ENCODE results near the gene NPAS3. TPM values are rescaled to one million over a fixed set of nuclear protein-coding genes. Genes with fewer than 3 reads are reported as not detected.
A peak's percentile ranks its signal among the peaks of the same experiment; 100 is the strongest.

NPAS3 gene
- total and polyA plus RNA-seq, 2 donors (not counting 1 experiment from before 2014, with no cell fraction given) = 0.10 to 0.50 TPM

- no peak overlapping the region for H3K4me3 ChIP-seq (replicated peaks in 1 of 4; ENCODE audit: control extremely low read depth in 1 of 4, insufficient read depth in 1 of 4, low read depth in 3 of 4, low read length in 4 of 4)
- H3K4me1 ChIP-seq (ENCODE audit: control insufficient read depth, extremely low read depth, insufficient read depth, low read length) = no peaks in the 10 kb centered on the region
- H4K20me1 ChIP-seq (ENCODE audit: control insufficient read depth, extremely low read depth, insufficient read depth, low read length) = no peaks in the 10 kb centered on the region
- peak in 1 of 2 donors; percentile 67 for DNase-seq (ENCODE audit: low read depth in 2 of 2)
- H2AFZ ChIP-seq (ENCODE audit: low read length) = no peak overlapping the region
- no peaks in the 10 kb centered on the region for H3K9me3 ChIP-seq (ENCODE audit: control insufficient read depth, insufficient read depth, low read depth, low read length)
- no peak for TF ChIP-seq CTCF (conservative IDR thresholded peaks at IDR 0.05 in 1 of 2, IDR thresholded peaks at IDR 0.05 in 1 of 2; ENCODE audit: low read depth in 1 of 2, low read length in 2 of 2)
- TF ChIP-seq EZH2 (IDR thresholded peaks at IDR 0.05; ENCODE audit: low read length, missing control alignments) = no peak
- H3K79me2 ChIP-seq (ENCODE audit: control insufficient read depth, insufficient read depth, low read length) = no peaks in the 10 kb centered on the region
- H3K9ac ChIP-seq (ENCODE audit: insufficient read depth, low read length) = no peak overlapping the region
- no peaks in the 10 kb centered on the region for H3K27me3 ChIP-seq (ENCODE audit: control insufficient read depth, insufficient read depth, low read length)
- no peak overlapping the region for H3K4me2 ChIP-seq (ENCODE audit: extremely low read depth, insufficient read depth, low read length)
- H3K36me3 ChIP-seq (ENCODE audit: control insufficient read depth, insufficient read depth, low read length) = no peaks in the 10 kb centered on the region
- H3K27ac ChIP-seq (ENCODE audit: insufficient read depth, low read length) = no peak overlapping the region
Measured at GRCh38 chr14:33515441-33515840, 576.8 kb downstream of the NPAS3 start.

- no peak overlapping the region for H3K9ac ChIP-seq (ENCODE audit: insufficient read depth, low read length)
- no peaks in the 10 kb centered on the region for H3K4me1 ChIP-seq (ENCODE audit: control insufficient read depth, extremely low read depth, insufficient read depth, low read length)
- no peak overlapping the region for H3K27ac ChIP-seq (ENCODE audit: insufficient read depth, low read length)
- H4K20me1 ChIP-seq (ENCODE audit: control insufficient read depth, extremely low read depth, insufficient read depth, low read length) = no peaks in the 10 kb centered on the region
- H3K4me2 ChIP-seq (ENCODE audit: extremely low read depth, insufficient read depth, low read length) = no peak overlapping the region
- no peaks in the 10 kb centered on the region for H3K9me3 ChIP-seq (ENCODE audit: control insufficient read depth, insufficient read depth, low read depth, low read length)
- no peaks in the 10 kb centered on the region for H3K79me2 ChIP-seq (ENCODE audit: control insufficient read depth, insufficient read depth, low read length)
- no peak overlapping the region for H2AFZ ChIP-seq (ENCODE audit: low read length)
- H3K36me3 ChIP-seq (ENCODE audit: control insufficient read depth, insufficient read depth, low read length) = no peaks in the 10 kb centered on the region
- TF ChIP-seq CTCF (conservative IDR thresholded peaks at IDR 0.05 in 1 of 2, IDR thresholded peaks at IDR 0.05 in 1 of 2; ENCODE audit: low read depth in 1 of 2, low read length in 2 of 2) (no peak), EZH2 (IDR thresholded peaks at IDR 0.05; ENCODE audit: low read length, missing control alignments) (no peak)
- no peaks in the 10 kb centered on the region for H3K27me3 ChIP-seq (ENCODE audit: control insufficient read depth, insufficient read depth, low read length)
- H3K4me3 ChIP-seq (replicated peaks in 1 of 4; ENCODE audit: control extremely low read depth in 1 of 4, insufficient read depth in 1 of 4, low read depth in 3 of 4, low read length in 4 of 4) = no peak overlapping the region
- no peak for DNase-seq (ENCODE audit: low read depth in 2 of 2)
Measured at GRCh38 chr14:33515899-33516298, 577.2 kb downstream of the NPAS3 start.

- H3K9ac ChIP-seq (ENCODE audit: insufficient read depth, low read length) = no peak overlapping the region
Measured at GRCh38 chr14:33516898-33517436, 578.3 kb downstream of the NPAS3 start.

More at GRCh38 chr14:33516898-33517436, 578.3 kb downstream of the NPAS3 start:
- H2AFZ ChIP-seq (ENCODE audit: low read length) = no peak overlapping the region
- no peaks in the 10 kb centered on the region for H4K20me1 ChIP-seq (ENCODE audit: control insufficient read depth, extremely low read depth, insufficient read depth, low read length)
- no peaks in the 10 kb centered on the region for H3K4me1 ChIP-seq (ENCODE audit: control insufficient read depth, extremely low read depth, insufficient read depth, low read length)
- no peaks in the 10 kb centered on the region for H3K36me3 ChIP-seq (ENCODE audit: control insufficient read depth, insufficient read depth, low read length)
- H3K4me3 ChIP-seq (replicated peaks in 1 of 4; ENCODE audit: control extremely low read depth in 1 of 4, insufficient read depth in 1 of 4, low read depth in 3 of 4, low read length in 4 of 4) = no peak overlapping the region
- no peaks in the 10 kb centered on the region for H3K27me3 ChIP-seq (ENCODE audit: control insufficient read depth, insufficient read depth, low read length)
- DNase-seq (ENCODE audit: low read depth in 2 of 2) = no peak
- H3K79me2 ChIP-seq (ENCODE audit: control insufficient read depth, insufficient read depth, low read length) = no peaks in the 10 kb centered on the region
- H3K4me2 ChIP-seq (ENCODE audit: extremely low read depth, insufficient read depth, low read length) = no peak overlapping the region
- no peaks in the 10 kb centered on the region for H3K9me3 ChIP-seq (ENCODE audit: control insufficient read depth, insufficient read depth, low read depth, low read length)
- H3K27ac ChIP-seq (ENCODE audit: insufficient read depth, low read length) = no peak overlapping the region
- TF ChIP-seq CTCF (conservative IDR thresholded peaks at IDR 0.05 in 1 of 2, IDR thresholded peaks at IDR 0.05 in 1 of 2; ENCODE audit: low read depth in 1 of 2, low read length in 2 of 2) (no peak), EZH2 (IDR thresholded peaks at IDR 0.05; ENCODE audit: low read length, missing control alignments) (no peak)
